Sciatic nerve (tissue), 2 donors: ENCODE data around the gene PSMD13. TPM values are rescaled to one million over a fixed set of nuclear protein-coding genes. Genes with fewer than 3 reads are reported as not detected.
"Not testable (repeated sequence)": the region's sequence is repeated elsewhere in the genome, so short reads cannot be mapped to it uniquely, and the experiment has no call there.

ENCODE experiments used
- ATAC-seq: fragments of 200-7000 bp; cut with Tn5 transposase; one replicate; pipeline ENCODE4 v1.9.1; 2020; ENCODE audit warnings: mild to moderate bottlenecking, moderate library complexity
- DNase-seq: peaks from one replicate; pipeline ENCODE4 v3.0.0-alpha.2; 2020; ENCODE audit warnings: low spot score
- intact Hi-C: fragments of 100-400 bp; cut with DNase I; formaldehyde crosslinking; loops from one replicate; pipeline ENCODE4 v1.14.2; 2022
- total RNA-seq: library from RNA; stranded (reverse); fragmentation: NEBNext Ultra II Directional; extraction: Animal tissue kit (Norgen Biotek cat#: 25700); gene quantifications from one replicate; pipeline ENCODE4 v1.2.1, GENCODE V29; 2021
- donor health status: DM: no; HTN: no; CAD: no.
- donor health status: DM: no; HTN: no; CAD: no.

PSMD13 gene
- total RNA-seq, result 79.4 TPM

DNA sequence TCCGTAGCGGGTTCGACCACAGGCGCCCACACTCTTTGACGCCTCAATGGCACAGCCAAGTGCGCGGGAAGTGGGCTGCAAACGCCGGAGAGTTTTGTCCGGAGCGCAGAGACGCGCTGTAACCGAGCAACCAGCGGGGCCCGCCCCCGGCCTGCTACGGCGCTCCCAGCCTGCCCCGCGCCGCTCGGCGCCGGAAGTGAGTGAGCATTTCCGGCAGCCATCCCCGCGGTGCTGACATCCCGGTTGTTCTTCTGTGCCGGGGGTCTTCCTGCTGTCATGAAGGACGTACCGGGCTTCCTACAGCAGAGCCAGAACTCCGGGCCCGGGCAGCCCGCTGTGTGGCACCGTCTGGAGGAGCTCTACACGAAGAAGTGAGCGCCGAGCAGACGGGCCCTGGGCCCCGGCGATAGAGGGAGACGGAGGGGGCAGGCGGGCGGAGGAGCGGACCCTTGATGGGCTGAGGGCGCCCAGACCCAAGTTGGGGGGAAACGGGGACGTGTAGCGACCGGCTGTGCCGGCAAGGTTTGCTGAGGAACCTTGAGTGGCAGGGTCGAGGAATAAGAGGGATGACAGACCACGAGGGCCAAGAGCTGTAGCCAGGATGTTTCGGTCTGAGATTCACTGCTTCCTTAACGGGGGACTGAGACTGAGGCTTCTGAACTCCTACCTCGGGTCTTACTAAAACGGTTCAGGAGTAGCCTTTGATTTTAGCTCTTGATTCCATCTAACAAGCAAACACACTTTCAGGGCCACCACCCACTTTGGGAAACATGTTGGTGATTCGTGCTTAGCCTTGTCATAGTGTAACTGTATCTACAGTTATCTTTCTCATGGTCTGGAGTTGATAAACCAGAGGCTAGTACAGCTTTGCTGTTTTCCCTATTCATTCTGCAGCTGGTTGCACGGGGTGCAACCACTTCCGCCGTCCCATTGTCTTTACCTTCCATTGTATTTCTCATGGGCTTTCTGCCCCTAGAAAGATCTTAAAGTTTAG lies at the start of gene PSMD13:
TSS of gene PSMD13 (plus strand) at position 203 of the 994 bp plus-strand sequence. CDS start at position 277, 74 bp downstream.
- intact Hi-C loops, result no loop called here
- ATAC-seq (peak; percentile 98), DNase-seq (peak; percentile 91)

- DNase-seq, intact Hi-C loops: not testable (repeated sequence)
- peak; percentile 72 for ATAC-seq
Measured at GRCh38 chr11:189200-189783, 47.5 kb upstream of the PSMD13 start.

DNA sequence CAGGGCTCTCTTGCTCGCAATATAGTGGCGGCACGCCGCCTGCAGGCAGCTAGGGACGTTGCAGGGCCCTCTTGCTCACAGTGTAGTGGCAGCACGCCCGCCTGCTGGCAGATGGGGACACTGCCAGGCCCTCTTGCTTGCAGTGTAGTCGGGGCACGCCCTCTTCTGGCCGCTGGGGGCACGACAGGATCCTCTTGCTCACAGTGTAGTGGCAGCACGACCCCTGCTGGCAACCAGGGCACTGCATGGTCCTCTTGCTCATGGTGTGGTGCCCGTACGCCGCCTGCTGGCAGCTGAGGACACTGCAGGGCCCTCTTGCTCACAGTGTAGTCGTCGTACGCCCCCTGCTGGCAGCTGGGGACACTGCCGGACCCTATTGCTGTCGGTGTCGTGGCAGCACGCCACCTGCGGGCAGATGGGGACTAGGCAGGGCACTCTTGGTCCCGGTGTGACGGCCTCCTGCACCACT lies 46.9 kb upstream of the PSMD13 start:
- DNase-seq, intact Hi-C loops: not testable (repeated sequence)
- ATAC-seq, result peak; percentile 49

DNA sequence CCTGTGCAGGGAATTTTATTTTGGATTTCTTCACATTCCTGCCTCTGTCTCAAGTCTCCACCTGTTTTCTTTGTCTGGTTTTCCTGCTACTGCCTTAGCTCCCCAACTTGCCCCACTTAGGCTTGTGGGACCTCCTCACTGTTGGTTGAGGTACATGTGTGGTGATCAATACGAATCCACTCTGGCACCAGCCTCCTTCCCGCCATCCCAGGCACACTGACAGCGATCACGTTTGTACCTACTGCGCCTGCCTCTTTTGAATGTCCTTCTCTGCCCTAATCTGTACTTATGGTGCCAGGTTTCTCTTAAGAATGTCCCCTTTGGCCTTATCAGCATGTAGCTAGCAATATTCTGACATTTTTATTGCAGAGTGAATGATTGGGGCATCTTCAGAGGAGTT lies 46.2 kb upstream of the PSMD13 start:
- ATAC-seq, intact Hi-C loops, DNase-seq: not testable (repeated sequence)

- ATAC-seq, result peak; percentile 68
- intact Hi-C loops, result not testable (repeated sequence)
- peak; percentile 67 for DNase-seq
Measured at GRCh38 chr11:191490-192478, 45.0 kb upstream of the PSMD13 start.

DNA sequence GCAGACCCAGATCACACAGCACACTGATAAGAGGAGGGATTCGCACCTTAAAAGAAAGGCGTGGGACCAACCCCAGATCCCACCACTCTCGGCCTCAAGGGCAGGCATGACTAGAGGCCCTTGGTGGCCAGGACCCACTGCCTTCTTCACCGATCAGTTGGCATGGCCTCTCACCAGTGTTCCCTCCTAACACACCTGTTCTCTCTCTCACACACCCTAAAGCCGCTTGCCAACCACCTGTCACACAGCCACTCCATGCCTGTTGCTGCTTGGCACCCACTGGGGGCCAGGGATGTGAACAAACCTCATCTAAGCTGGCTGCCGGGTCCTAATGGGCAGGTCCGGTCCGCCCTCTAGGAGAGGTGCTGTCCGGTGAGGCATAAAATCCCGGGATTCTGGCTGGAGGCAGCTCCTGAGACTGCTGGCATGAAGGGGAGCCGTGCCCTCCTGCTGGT lies 44.1 kb upstream of the PSMD13 start, which contains the start of gene SCGB1C1:
TSS of gene SCGB1C1 (plus strand) at position 405 of the 455 bp plus-strand sequence. CDS start at position 427, 22 bp downstream.
- ATAC-seq, DNase-seq, intact Hi-C loops: not testable (repeated sequence)

DNA sequence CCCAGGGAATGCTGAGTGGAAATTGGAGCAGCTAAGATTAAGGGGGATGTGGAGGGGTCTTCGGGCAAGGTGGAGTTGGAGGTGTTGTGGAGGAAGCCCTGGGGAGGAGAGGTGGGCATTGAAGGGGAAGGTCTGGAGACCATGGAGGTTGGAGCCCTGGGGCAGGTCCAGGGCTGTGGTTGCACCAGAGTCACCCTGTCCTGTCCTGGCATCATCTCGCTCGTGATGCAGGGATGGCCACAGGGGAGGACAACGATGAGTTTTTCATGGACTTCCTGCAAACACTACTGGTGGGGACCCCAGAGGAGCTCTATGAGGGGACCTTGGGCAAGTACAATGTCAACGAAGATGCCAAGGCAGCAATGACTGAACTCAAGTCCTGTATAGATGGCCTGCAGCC lies 43.3 kb upstream of the PSMD13 start:
- intact Hi-C loops, ATAC-seq: not testable (repeated sequence)

GRCh38 chr11:196786-197731 lies 39.7 kb upstream of the PSMD13 start:
- ATAC-seq (no peak), DNase-seq (peak; percentile 57)
- intact Hi-C loops, result no loop called here

More for the DNA sequence above, 43.3 kb upstream of the PSMD13 start:
- DNase-seq, result not testable (repeated sequence)

DNA sequence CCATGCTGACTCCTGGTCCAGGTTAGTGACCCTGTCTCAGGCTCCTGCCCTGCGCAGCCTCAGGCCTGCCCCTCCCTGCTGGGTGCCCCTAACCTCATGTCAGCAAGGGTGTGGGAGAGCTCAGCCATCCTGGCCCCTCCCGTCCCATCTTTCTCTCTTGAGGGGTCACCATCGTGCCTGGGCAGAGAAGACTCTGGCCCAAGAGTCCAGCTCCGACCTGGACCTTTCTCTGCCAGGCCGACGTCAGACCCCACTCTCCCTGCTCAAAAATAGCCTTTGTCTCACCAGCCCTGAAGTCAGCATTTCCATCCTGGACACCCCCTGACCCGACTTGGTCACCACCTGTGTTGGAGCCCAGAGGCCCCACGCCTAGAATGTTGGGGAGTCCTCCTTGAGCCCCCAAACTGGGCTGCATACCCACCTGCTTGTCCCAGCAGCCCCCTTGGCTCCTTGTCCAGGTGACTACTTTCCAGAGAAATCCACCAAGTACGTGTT lies 39.0 kb upstream of the PSMD13 start:
- ATAC-seq, result peak; percentile 18
- intact Hi-C loops, result no loop called here
- DNase-seq, result peak; percentile 55

- DNase-seq (peak; percentile 54), ATAC-seq (no peak)
- intact Hi-C loops, result no loop called here
Measured at GRCh38 chr11:198236-198806, 38.5 kb upstream of the PSMD13 start.

DNA sequence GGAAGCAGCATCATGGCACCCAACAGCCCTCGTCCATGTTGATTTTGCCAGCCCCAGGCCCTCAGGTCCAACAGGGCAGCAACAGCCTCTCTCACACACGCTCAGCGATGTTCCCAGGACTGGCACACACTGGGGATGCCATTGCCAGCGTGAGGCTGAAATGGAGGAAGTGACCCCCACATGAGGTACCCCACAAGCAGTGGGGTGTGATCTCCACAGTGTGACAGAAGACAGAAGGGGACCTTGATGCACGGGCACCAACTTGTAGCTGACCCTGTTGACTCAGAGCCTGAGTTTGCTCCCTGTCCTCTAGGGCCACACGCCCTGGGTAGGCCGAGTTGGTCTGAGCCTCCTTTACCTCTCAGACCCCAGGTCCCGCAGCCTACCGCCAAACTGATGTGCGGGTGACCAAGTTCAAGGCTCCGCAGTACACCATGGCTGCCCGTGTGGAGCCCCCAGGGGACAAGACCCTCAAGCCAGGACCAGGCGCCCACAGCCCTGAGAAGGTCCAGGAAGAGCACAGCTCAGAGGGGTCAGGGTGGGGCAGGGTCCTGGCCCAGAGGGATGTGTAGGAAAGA lies 37.7 kb upstream of the PSMD13 start:
- peak; percentile 16 for ATAC-seq
- peak; percentile 57 for DNase-seq
- intact Hi-C loops, result no loop called here

DNA sequence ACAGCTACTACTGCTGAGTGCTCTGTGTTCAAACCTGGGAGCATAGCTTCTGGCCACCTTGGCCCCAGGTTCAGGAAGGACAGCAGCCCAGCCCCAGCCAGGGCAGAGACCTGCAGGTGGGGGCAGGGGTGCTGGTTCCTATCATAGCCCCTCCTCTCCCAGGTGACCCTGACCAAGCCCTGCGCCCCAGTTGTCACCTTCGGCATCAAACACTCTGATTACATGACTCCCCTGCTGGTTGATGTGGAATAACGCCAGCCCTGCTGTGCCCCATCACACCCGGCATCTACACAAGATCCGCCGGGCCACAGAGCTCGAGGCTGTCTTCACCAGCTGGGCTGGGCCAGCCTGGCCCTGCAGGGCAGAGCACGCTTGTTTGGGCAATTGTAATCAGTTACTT lies 37.0 kb upstream of the PSMD13 start:
- intact Hi-C loops, result no loop called here
- no peak for ATAC-seq

DNA sequence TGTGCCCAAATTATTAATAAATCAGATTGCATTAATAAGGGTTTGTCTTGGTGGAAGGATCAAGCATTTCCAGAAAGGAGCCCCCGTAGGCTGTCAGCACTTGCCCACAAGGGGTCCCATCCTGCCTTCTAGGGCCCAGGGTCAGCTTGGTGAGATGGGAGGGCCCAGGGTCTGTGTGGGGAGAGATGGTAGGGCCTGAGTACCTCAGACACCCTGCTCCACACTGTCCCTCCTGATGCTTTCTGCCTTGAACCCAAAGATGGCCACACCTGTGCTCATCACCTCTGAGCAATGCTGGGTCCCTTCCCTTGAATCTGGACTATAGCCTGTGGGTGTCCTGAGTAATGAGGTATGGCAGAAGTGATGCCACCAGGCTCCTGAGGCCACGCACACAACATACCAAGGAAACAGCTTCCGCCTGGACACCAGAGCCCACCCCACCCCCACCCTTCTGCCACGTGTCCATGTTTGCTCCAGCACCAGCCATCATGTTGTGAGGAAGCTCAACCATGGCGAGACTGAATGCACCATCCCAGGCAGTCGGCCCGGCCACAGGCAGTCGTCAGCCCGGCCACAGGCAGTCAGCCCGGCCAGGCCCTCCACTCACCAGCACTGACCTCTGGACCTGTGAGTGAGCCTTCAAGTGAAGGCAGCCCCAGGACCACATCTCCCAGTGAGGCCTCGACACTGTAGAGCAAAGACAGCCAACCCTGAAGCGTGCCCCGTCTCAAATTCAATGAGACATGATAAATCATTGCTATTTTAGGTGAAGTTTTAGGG lies 36.4 kb upstream of the PSMD13 start:
- ATAC-seq (no peak), DNase-seq (no peak)
- intact Hi-C loops, result no loop called here

More for the DNA sequence above, 37.0 kb upstream of the PSMD13 start:
- peak; percentile 59 for DNase-seq

GRCh38 chr11:201966-202365 lies 34.8 kb upstream of the PSMD13 start:
- intact Hi-C loops, result no loop called here
- DNase-seq, result no peak
- no peak for ATAC-seq

- intact Hi-C loops, result no loop called here
- ATAC-seq (no peak), DNase-seq (no peak)
Measured at GRCh38 chr11:202490-202889, 34.3 kb upstream of the PSMD13 start.
